Progenitor cell of endocrine pancreas (in vitro differentiated cells): Measurements from ENCODE around the gene NPC1L1. TPM values are rescaled to one million over a fixed set of nuclear protein-coding genes. Genes with fewer than 3 reads are reported as not detected.

Experiments
- DNase-seq: peaks from one replicate; pipeline ENCODE4 v3.0.0; 2021; ENCODE audit warnings: low spot score; ENCODE audit not compliant: unreplicated experiment
- H3K27ac Mint-ChIP-seq: 2 replicates; pipeline ENCODE4 v1.8.0; 2021; ENCODE audit warnings: mild to moderate bottlenecking, moderate library complexity, mixed read lengths
- H3K27me3 Mint-ChIP-seq: 2 replicates; pipeline ENCODE4 v1.8.0; 2021; ENCODE audit warnings: mixed read lengths
- H3K36me3 Mint-ChIP-seq: 2 replicates; pipeline ENCODE4 v1.8.0; 2022; ENCODE audit warnings: mixed read lengths; ENCODE audit not compliant: insufficient read depth
- H3K4me1 Mint-ChIP-seq: 2 replicates; pipeline ENCODE4 v1.8.0; 2021; ENCODE audit warnings: low read depth, mixed read lengths
- H3K4me3 Mint-ChIP-seq: 2 replicates; pipeline ENCODE4 v1.8.0; 2021; ENCODE audit warnings: low read depth, mild to moderate bottlenecking, moderate library complexity, mixed read lengths
- H3K9me3 Mint-ChIP-seq: 2 replicates; pipeline ENCODE4 v1.8.0; 2021; ENCODE audit warnings: low read depth, mixed read lengths
- total RNA-seq: library from RNA; stranded (reverse); gene quantifications from 2 replicates; pipeline ENCODE4 v1.2.1, GENCODE V29; 2021
- TF ChIP-seq, protein P1 (sequence below): fragments of 200-600 bp; sonication (generic); IDR thresholded peaks from one replicate; pipeline ENCODE4 v1.5.0; 2021; ENCODE audit warnings: antibody characterized with exemption, mild to moderate bottlenecking; ENCODE audit not compliant: unreplicated experiment

NPC1L1 gene
- total RNA-seq, 1 donor from 2014 or later = 21.0 TPM

DNA sequence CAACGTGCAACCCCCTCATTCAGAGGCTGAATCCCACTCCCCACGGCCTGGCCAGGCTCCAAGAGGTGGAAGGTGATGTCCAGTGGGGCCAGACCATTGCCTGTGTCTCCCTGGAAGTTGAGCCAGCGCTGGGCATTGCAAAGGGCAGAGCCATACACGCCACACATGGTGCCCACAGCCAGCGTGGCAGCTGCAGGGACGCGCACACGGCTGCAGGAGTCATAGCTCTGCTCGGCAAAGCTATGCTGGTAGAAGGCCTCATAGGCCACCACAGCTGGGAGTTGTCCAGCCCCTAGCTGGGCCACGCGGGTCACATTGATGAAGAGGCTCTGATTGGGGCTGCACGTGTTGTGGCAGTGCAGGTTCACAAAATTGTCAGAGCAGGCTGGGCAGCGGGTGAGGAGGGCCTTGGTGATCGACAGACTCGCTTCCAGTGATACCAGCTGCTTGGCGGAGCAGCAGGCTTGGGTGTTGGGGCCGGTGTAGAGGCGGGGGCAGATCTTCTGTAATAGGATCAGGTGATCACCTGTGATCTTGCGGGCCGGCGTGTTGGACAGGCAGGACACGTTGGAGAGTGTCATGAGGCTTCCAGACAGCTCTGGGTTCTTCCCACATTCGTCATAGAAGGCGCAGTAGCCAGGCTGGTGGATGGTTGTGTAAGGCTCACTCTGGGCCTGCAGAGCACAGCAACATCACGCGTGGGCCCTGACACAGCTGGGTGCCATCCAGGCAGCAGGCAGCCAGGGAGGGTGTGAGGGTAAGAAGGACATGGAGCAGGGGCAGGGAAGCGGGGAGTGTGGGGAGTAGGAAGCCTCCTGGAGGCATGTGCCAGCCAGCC, 1.2 kb downstream of the NPC1L1 start:
- DNase-seq = no peak
- no peaks in the 10 kb centered on the region for H3K27me3 Mint-ChIP-seq
- peak overlapping the region; percentile 65 for H3K4me3 Mint-ChIP-seq
- peaks cover 45% of the 10 kb centered on the region for H3K4me1 Mint-ChIP-seq
- H3K9me3 Mint-ChIP-seq = no peaks in the 10 kb centered on the region
- TF ChIP-seq, protein P1, sequence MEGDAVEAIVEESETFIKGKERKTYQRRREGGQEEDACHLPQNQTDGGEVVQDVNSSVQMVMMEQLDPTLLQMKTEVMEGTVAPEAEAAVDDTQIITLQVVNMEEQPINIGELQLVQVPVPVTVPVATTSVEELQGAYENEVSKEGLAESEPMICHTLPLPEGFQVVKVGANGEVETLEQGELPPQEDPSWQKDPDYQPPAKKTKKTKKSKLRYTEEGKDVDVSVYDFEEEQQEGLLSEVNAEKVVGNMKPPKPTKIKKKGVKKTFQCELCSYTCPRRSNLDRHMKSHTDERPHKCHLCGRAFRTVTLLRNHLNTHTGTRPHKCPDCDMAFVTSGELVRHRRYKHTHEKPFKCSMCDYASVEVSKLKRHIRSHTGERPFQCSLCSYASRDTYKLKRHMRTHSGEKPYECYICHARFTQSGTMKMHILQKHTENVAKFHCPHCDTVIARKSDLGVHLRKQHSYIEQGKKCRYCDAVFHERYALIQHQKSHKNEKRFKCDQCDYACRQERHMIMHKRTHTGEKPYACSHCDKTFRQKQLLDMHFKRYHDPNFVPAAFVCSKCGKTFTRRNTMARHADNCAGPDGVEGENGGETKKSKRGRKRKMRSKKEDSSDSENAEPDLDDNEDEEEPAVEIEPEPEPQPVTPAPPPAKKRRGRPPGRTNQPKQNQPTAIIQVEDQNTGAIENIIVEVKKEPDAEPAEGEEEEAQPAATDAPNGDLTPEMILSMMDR = no peak
- peaks cover 10% of the 10 kb centered on the region for H3K36me3 Mint-ChIP-seq
- H3K27ac Mint-ChIP-seq = peak overlapping the region; percentile 85

DNA sequence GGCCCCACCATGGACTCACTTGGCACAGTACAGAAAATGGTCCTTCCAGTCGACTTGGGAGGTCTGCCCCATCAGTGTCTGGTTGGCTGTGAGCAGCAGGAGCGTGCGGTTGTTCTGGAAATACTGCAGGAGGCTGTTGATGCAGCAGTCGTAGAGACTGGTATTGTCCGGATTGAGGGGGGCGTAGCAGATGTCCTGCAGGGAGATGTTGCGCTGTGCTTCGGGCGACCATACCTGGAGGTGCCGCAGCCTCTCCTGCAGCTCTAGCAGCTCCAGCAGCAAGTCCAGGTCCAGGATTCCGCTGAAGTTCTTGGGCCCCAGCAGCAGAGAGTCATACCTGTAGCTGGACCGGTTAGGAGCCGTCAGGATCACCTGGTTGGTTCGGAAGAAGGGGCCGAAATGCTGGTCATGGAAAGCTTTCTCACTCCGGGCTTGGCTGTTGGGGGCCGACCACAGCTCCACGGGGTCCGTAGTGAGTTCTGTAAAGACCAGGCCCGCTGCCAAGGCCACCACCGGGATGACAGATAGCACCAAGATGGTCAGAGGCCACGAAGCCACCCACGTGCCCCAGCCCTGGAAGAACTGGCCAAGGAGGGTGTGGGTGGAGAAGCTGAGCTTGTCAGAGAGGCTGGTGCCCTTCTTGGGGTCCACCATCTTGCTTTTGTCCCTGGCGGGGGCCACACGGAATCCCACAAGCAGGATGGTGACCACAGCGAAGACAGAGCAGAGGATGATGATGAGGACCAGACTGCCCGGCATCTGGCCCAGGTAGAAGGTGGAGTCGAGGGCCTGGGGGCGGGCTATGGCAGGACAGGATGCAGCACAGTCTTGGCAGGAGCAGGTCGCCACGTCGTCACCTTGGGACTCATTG, 2.1 kb downstream of the NPC1L1 start:
- DNase-seq = no peak
- H3K27me3 Mint-ChIP-seq = no peaks in the 10 kb centered on the region
- H3K27ac Mint-ChIP-seq = peak overlapping the region; percentile 37
- H3K4me3 Mint-ChIP-seq = peak overlapping the region; percentile 19
- no peaks in the 10 kb centered on the region for H3K9me3 Mint-ChIP-seq
- peaks cover 10% of the 10 kb centered on the region for H3K36me3 Mint-ChIP-seq
- peaks cover 45% of the 10 kb centered on the region for H3K4me1 Mint-ChIP-seq
- TF ChIP-seq, protein P1 = no peak

DNA sequence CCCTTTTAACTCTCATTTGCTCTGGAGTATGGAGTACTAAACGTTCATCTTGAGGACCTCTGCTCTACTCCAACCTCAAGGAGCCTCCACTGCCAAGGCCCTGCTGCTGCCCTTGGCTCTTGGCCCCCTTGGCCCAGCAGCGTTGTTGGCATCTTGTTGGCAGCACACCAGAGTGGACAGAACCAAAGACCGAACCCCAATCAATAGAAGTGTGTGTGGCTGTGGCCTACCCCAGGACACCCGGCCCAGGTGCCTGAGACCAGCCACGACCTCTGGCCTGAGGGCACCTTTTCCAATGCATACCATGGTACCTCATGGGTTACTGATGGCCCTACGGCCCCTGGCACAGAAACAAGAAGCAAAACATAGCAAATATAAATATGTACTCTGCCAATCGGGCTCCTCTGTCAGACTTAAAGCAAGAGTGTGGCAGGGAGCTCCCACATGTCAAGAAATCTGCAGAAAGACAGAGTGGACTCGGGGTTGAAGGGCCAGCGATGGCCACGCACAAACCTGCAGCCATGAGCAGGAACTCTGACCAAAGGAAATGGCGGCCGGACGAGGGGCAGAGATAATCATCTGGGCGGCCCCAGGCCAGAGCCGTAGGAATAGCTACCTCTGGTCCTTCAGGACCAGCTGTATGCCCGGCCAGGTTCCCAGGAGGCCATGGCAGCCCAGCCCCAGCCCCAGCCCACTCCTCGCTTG, 2.9 kb downstream of the NPC1L1 start:
- H3K27me3 Mint-ChIP-seq = no peaks in the 10 kb centered on the region
- no peak for DNase-seq
- peak overlapping the region; percentile 58 for H3K4me3 Mint-ChIP-seq
- H3K27ac Mint-ChIP-seq = no peak overlapping the region
- TF ChIP-seq, protein P1 = no peak
- H3K4me1 Mint-ChIP-seq = peaks cover 44% of the 10 kb centered on the region
- no peaks in the 10 kb centered on the region for H3K9me3 Mint-ChIP-seq
- H3K36me3 Mint-ChIP-seq = peaks cover 10% of the 10 kb centered on the region

DNA sequence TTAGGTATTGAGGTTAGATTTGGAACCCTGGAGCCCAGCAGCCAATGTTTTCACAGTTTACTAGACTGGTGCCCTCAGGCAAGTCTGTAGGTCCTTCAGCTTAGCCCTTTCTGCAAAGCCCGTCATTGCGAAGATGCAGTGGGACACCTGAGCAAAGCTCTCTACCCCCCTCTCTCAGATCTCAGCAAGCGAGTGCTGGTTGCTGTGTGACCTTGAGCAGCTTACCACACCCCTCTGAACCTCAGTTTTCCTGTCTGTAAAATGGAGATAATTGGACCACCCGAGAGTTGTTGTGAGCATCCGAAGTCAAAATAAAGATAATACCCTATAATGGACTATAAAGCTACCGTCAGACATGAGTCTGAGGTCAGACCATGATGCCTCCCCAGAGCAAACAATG, 3.7 kb downstream of the NPC1L1 start:
- Mint-ChIP-seq H3K4me1 (peaks cover 41% of the 10 kb centered on the region), H3K27ac (no peak overlapping the region), H3K27me3 (no peaks in the 10 kb centered on the region), H3K4me3 (peak overlapping the region; percentile 35), H3K9me3 (no peaks in the 10 kb centered on the region), H3K36me3 (peaks cover 13% of the 10 kb centered on the region)
- TF ChIP-seq, protein P1 = no peak
- DNase-seq = no peak

DNA sequence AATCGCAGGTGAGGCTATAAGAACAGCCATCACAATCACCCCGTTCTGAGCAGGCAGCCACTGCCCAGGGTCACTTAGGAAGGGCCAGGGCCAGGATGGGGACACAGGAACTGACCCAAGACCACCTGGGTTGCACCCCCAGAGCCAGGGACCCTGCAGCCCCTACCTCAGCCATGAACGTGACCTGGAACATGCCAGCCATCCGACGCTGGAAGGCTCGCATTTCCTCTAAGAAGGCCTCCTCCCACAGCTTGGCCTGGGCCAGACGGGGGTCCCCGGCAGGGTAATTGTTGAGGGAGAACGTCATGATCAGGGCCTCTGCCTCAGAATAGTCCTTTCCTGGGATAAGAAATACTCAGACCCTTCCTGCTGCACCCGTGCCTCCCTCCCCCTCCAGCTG, 5.0 kb downstream of the NPC1L1 start:
- no peak for DNase-seq
- Mint-ChIP-seq H3K27me3 (no peaks in the 10 kb centered on the region), H3K4me3 (no peak overlapping the region), H3K9me3 (no peaks in the 10 kb centered on the region), H3K4me1 (peaks cover 29% of the 10 kb centered on the region), H3K27ac (no peak overlapping the region), H3K36me3 (peaks cover 18% of the 10 kb centered on the region)
- TF ChIP-seq, protein P1 = no peak
